ENCODE measurements around the gene SLCO2B1. TPM values are rescaled to one million over a fixed set of nuclear protein-coding genes. Genes with fewer than 3 reads are reported as not detected.

SLCO2B1 gene
- total and polyA plus RNA-seq, 2 experiments from 2014 or later, result 0.07 TPM; not detected in 1

DNA sequence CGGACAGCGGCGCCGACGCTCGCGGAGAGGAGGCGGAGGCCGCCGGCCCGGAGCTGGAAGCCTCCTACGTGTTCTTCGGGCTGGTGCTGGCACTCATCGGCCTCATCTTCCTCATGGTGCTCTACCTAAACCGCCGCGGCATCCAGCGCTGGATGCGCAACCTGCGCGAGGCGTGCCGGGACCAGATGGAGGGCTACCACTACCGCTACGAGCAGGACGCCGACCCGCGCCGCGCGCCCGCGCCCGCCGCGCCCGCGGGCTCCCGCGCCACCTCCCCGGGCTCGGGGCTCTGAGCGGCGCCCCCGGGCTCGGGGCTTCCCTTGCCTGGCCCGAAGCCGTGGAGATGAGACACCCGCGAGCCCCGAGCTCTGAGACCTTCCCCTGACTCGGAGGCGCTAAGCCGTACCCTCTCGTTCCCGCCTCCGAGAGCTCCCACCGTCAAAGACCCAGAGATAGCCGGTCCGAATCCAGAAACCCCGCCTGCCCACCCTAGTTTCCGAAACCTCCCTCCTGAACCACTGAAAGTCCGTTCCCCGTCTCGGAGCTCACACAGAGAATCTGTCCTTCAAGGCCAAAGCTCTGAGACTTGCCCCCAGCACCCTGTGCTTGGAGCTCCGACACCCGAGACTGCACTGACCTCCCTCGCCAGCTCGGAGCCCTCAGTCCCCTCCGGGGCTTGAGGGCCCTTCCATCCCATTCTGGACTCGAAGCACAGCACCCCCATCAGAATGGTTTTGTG, 91.2 kb downstream of the SLCO2B1 start:
- no peaks in the 10 kb centered on the region for H3K9me3 ChIP-seq (ENCODE audit: low read depth)
- no peaks in the 10 kb centered on the region for H3K36me3 ChIP-seq
- H3K4me1 ChIP-seq (ENCODE audit: low read depth), result no peaks in the 10 kb centered on the region
- TF ChIP-seq, protein P1, sequence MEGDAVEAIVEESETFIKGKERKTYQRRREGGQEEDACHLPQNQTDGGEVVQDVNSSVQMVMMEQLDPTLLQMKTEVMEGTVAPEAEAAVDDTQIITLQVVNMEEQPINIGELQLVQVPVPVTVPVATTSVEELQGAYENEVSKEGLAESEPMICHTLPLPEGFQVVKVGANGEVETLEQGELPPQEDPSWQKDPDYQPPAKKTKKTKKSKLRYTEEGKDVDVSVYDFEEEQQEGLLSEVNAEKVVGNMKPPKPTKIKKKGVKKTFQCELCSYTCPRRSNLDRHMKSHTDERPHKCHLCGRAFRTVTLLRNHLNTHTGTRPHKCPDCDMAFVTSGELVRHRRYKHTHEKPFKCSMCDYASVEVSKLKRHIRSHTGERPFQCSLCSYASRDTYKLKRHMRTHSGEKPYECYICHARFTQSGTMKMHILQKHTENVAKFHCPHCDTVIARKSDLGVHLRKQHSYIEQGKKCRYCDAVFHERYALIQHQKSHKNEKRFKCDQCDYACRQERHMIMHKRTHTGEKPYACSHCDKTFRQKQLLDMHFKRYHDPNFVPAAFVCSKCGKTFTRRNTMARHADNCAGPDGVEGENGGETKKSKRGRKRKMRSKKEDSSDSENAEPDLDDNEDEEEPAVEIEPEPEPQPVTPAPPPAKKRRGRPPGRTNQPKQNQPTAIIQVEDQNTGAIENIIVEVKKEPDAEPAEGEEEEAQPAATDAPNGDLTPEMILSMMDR (IDR thresholded peaks at IDR 0.05; ENCODE audit: low read depth, low read length), result no peak
- H3K27me3 ChIP-seq, result peaks cover 85% of the 10 kb centered on the region
- peak overlapping the region; percentile 40 for H3K4me3 ChIP-seq
- no peak overlapping the region for H3K27ac ChIP-seq
- no peak for DNase-seq (ENCODE audit: low read depth in 1 of 2, low spot score in 1 of 2)

DNA sequence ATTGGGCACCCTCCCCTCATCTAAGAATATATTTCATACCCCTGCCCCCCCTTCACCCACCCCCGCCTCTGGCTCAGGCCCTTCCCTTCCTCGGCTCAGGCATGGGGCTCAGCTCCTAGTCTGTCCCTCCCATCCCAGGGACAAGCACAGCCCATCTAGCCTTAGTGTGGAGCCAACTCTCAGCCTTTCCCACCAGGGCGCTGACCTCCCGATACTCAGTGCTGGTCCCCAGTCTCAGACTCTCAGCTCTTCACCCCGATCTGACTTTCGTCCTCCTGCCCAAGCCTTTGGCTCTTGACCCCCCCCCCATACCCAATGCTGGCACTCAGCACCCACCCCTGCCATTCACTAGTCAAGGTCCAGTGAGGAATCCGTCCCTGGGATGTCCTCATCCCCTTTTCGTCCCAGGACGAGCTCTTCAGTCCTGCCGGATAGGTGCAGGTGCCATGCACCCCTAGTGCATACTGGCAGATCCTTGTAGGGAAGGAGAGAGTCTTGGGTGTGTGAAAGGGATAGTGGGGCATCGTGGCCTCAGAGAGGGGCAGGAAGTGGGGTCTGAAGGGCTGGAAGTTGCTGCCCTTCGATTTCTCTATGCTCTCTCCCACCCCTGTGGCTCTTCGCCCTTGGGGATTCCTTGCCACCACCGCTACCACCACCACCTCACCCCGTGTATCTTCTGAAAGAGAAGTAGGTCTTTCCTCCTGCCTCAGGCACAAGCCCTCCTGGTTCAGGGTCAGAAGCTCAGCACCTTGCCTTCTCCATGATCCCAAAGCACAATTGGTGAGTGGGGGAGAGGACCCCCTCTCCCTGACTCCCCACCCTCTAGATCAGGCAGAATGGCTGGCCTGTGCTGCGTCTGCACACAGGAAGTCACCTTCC, 92.1 kb downstream of the SLCO2B1 start:
- Histone ChIP-seq H3K9me3 (ENCODE audit: low read depth) (no peaks in the 10 kb centered on the region), H3K4me3 (no peak overlapping the region), H3K27ac (no peak overlapping the region), H3K4me1 (ENCODE audit: low read depth) (no peaks in the 10 kb centered on the region), H3K27me3 (peaks cover 76% of the 10 kb centered on the region), H3K36me3 (no peaks in the 10 kb centered on the region)
- TF ChIP-seq, protein P1 (IDR thresholded peaks at IDR 0.05; ENCODE audit: low read depth, low read length), result no peak
- DNase-seq (ENCODE audit: low read depth in 1 of 2, low spot score in 1 of 2), result no peak

DNA sequence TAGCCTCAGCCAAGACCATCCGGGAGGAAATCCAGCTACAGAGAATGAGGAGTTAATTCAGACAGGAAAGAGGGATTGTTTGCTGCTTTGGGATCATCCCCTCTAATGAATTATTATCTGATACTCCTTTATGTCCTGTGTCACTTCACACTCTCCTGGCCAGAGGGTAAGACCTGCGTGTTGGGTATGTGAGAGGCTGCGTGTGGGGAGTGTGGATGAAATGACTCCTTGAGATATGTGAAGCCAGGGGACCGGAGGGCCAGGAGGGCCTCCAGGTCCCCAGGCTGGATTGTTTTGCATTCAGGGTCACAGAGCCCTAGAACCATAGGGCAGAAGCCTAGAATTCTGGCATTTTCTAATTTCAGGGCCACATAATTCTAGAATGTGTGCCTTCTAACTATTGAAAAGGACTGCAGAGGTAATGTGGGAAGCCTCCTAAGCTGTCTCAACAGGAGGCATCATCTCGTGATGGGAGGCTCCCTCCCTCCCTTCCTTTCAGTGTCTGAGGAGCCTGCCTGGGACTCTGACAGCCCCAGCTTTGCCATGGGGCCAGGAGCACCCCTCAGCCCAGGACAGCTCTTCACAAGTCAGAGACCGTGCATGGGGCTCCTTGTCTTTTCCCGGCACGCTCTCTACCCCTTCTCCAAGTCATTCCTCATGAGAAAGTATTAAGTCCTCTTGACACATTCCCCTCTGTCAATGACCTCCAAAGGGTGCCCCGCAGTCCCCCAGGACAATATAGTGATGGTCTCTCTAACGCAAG, 93.3 kb downstream of the SLCO2B1 start:
- no peak overlapping the region for H3K27ac ChIP-seq
- no peaks in the 10 kb centered on the region for H3K36me3 ChIP-seq
- H3K4me3 ChIP-seq, result no peak overlapping the region
- no peaks in the 10 kb centered on the region for H3K9me3 ChIP-seq (ENCODE audit: low read depth)
- H3K4me1 ChIP-seq (ENCODE audit: low read depth), result no peaks in the 10 kb centered on the region
- TF ChIP-seq, protein P1 (IDR thresholded peaks at IDR 0.05; ENCODE audit: low read depth, low read length), result no peak
- no peak for DNase-seq (ENCODE audit: low read depth in 1 of 2, low spot score in 1 of 2)
- peaks cover 64% of the 10 kb centered on the region for H3K27me3 ChIP-seq

DNA sequence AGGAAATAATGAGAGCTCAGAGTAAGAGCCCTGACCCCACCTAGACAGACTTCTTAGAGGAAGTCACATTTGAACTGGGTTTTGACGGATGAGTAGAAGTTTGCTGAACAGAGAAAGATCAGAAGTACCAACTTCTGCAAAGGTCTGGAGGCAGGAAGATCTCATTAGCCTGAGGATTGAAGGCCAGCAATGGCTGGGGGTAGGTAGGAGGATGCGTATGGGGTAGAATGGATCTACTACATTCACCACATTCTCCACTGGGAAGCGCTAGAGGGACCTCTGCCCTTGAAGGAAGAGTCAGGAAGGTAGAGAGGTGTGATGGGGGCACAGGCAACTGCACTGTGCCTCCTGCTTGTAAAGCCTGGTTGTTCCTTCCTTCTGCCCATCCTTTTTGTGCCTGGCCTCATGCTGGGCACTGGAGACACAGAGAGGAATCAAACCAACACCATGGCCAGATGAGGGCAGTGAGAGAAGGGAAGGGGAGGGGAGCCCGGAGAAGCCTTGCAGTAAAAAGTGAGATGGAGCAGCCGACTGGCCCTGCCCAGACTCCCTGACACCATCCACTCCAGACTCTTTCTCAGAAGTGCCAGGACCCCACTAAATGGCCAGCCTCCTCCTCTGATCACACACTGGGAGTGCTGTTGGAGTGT, 94.6 kb downstream of the SLCO2B1 start:
- H3K27me3 ChIP-seq, result peaks cover 51% of the 10 kb centered on the region
- TF ChIP-seq, protein P1 (IDR thresholded peaks at IDR 0.05; ENCODE audit: low read depth, low read length), result no peak
- no peaks in the 10 kb centered on the region for H3K4me1 ChIP-seq (ENCODE audit: low read depth)
- DNase-seq (ENCODE audit: low read depth in 1 of 2, low spot score in 1 of 2), result peak in 1 of 2 donors; percentile 14
- H3K4me3 ChIP-seq, result no peak overlapping the region
- no peak overlapping the region for H3K27ac ChIP-seq
- H3K36me3 ChIP-seq, result no peaks in the 10 kb centered on the region
- H3K9me3 ChIP-seq (ENCODE audit: low read depth), result no peaks in the 10 kb centered on the region

Measured in cardiac muscle cell (in vitro differentiated cells and primary cell).